ENCODE measurements around the gene CDNF.
"Not testable (repeated sequence)": the region's sequence is repeated elsewhere in the genome, so short reads cannot be mapped to it uniquely, and the experiment has no call there.

The CDNF gene

GRCh38 chr10:14837757-14838581, at the start of gene CDNF, which contains the start of the genes HSPA14 and MSANTD7:
Gene CDNF (minus strand): TSS chr10:14838037. CDS start chr10:14837946, 91 bp downstream.
Gene HSPA14 (plus strand): TSS chr10:14838306. CDS start chr10:14838403, 97 bp downstream.
Gene MSANTD7 (plus strand): TSS chr10:14838306. CDS start chr10:14842285, 3,979 bp downstream.
- peak within 1 kb of the TSS; percentile 94 for H3K27ac Mint-ChIP-seq
- H3K36me3 Mint-ChIP-seq (ENCODE audit: low read depth) = peaks cover 31% of the 10 kb centered on the region
- H3K9me3 Mint-ChIP-seq = no peaks in the 10 kb centered on the region
- DNase-seq (peak; percentile 99), ATAC-seq (peak; percentile 96)
- peak within 1 kb of the TSS; percentile 93 for H3K4me3 Mint-ChIP-seq
- no peaks in the 10 kb centered on the region for H3K27me3 Mint-ChIP-seq
- peaks cover 26% of the 10 kb centered on the region for H3K4me1 Mint-ChIP-seq

GRCh38 chr10:14884082-14884481, 46.2 kb upstream of the CDNF start:
- no peak overlapping the region for H3K4me3 Mint-ChIP-seq
- H3K4me1 Mint-ChIP-seq = peaks cover 21% of the 10 kb centered on the region
- H3K36me3 Mint-ChIP-seq (ENCODE audit: low read depth) = peaks cover 30% of the 10 kb centered on the region
- DNase-seq (no peak), ATAC-seq (peak; percentile 79)
- H3K27ac Mint-ChIP-seq = no peak overlapping the region
- H3K9me3 Mint-ChIP-seq = no peaks in the 10 kb centered on the region
- no peaks in the 10 kb centered on the region for H3K27me3 Mint-ChIP-seq

GRCh38 chr10:14880229-14880628, 42.4 kb upstream of the CDNF start:
- DNase-seq (no peak), ATAC-seq (no peak)
- peak overlapping the region; percentile 88 for H3K27ac Mint-ChIP-seq
- no peaks in the 10 kb centered on the region for H3K9me3 Mint-ChIP-seq
- no peaks in the 10 kb centered on the region for H3K27me3 Mint-ChIP-seq
- peaks cover 30% of the 10 kb centered on the region for H3K36me3 Mint-ChIP-seq (ENCODE audit: low read depth)
- peaks cover 35% of the 10 kb centered on the region for H3K4me1 Mint-ChIP-seq
- peak overlapping the region; percentile 94 for H3K4me3 Mint-ChIP-seq

GRCh38 chr10:14879928-14880193, 42.0 kb upstream of the CDNF start:
- peak overlapping the region; percentile 88 for H3K27ac Mint-ChIP-seq
- ATAC-seq = no peak
- H3K36me3 Mint-ChIP-seq (ENCODE audit: low read depth) = peaks cover 30% of the 10 kb centered on the region
- no peak for DNase-seq
- peak overlapping the region; percentile 94 for H3K4me3 Mint-ChIP-seq
- H3K27me3 Mint-ChIP-seq = no peaks in the 10 kb centered on the region
- peaks cover 35% of the 10 kb centered on the region for H3K4me1 Mint-ChIP-seq
- H3K9me3 Mint-ChIP-seq = no peaks in the 10 kb centered on the region

- peak overlapping the region; percentile 88 for H3K27ac Mint-ChIP-seq
- peak; percentile 2 for ATAC-seq
These were observed 41.5 kb upstream of the CDNF start for GRCh38 chr10:14879124-14879927.

GRCh38 chr10:14878266-14879123, 40.7 kb upstream of the CDNF start, which contains the start of gene SUV39H2:
Gene SUV39H2 (plus strand): TSS chr10:14878866. CDS start chr10:14878889, 23 bp downstream.
- Mint-ChIP-seq H3K27ac (peak within 1 kb of the TSS; percentile 91), H3K27me3 (no peaks in the 10 kb centered on the region), H3K4me3 (peak within 1 kb of the TSS; percentile 94), H3K36me3 (ENCODE audit: low read depth) (peaks cover 30% of the 10 kb centered on the region), H3K4me1 (peaks cover 37% of the 10 kb centered on the region), H3K9me3 (no peaks in the 10 kb centered on the region)
- ATAC-seq (peak; percentile 96), DNase-seq (peak; percentile 95)

More at GRCh38 chr10:14879124-14879927, 41.5 kb upstream of the CDNF start:
- Mint-ChIP-seq H3K4me3 (peak overlapping the region; percentile 94), H3K27me3 (no peaks in the 10 kb centered on the region), H3K36me3 (ENCODE audit: low read depth) (peaks cover 30% of the 10 kb centered on the region), H3K4me1 (peaks cover 35% of the 10 kb centered on the region), H3K9me3 (no peaks in the 10 kb centered on the region)
- peak; percentile 56 for DNase-seq

GRCh38 chr10:14876764-14877163, 38.9 kb upstream of the CDNF start:
- peaks cover 35% of the 10 kb centered on the region for H3K4me1 Mint-ChIP-seq
- H3K27me3 Mint-ChIP-seq = no peaks in the 10 kb centered on the region
- peak overlapping the region; percentile 94 for H3K4me3 Mint-ChIP-seq
- DNase-seq = no peak
- no peak for ATAC-seq
- H3K9me3 Mint-ChIP-seq = no peaks in the 10 kb centered on the region
- peaks cover 17% of the 10 kb centered on the region for H3K36me3 Mint-ChIP-seq (ENCODE audit: low read depth)
- no peak overlapping the region for H3K27ac Mint-ChIP-seq

- DNase-seq = no peak
- Mint-ChIP-seq H3K27me3 (no peaks in the 10 kb centered on the region), H3K4me1 (peaks cover 31% of the 10 kb centered on the region), H3K36me3 (ENCODE audit: low read depth) (peaks cover 18% of the 10 kb centered on the region), H3K4me3 (no peak overlapping the region), H3K9me3 (no peaks in the 10 kb centered on the region), H3K27ac (no peak overlapping the region)
- ATAC-seq = no peak
These were observed 38.1 kb upstream of the CDNF start for GRCh38 chr10:14875941-14876340.

- no peak for ATAC-seq
- peaks cover 19% of the 10 kb centered on the region for H3K36me3 Mint-ChIP-seq (ENCODE audit: low read depth)
These were observed 35.4 kb upstream of the CDNF start for GRCh38 chr10:14873090-14873760.

GRCh38 chr10:14864871-14865270, 27.0 kb upstream of the CDNF start:
- peaks cover 53% of the 10 kb centered on the region for H3K36me3 Mint-ChIP-seq (ENCODE audit: low read depth)
- H3K4me3 Mint-ChIP-seq, H3K9me3 Mint-ChIP-seq, H3K27ac Mint-ChIP-seq, H3K4me1 Mint-ChIP-seq, ATAC-seq, DNase-seq, H3K27me3 Mint-ChIP-seq: not testable (repeated sequence)

More at GRCh38 chr10:14873090-14873760, 35.4 kb upstream of the CDNF start:
- Mint-ChIP-seq H3K4me3 (no peak overlapping the region), H3K4me1 (peaks cover 18% of the 10 kb centered on the region), H3K9me3 (no peaks in the 10 kb centered on the region), H3K27me3 (no peaks in the 10 kb centered on the region), H3K27ac (no peak overlapping the region)
- DNase-seq = no peak

- not testable (repeated sequence) for H3K4me1 Mint-ChIP-seq, H3K27ac Mint-ChIP-seq, DNase-seq, H3K27me3 Mint-ChIP-seq, H3K4me3 Mint-ChIP-seq, ATAC-seq, H3K9me3 Mint-ChIP-seq
- H3K36me3 Mint-ChIP-seq (ENCODE audit: low read depth) = peaks cover 51% of the 10 kb centered on the region
These were observed 26.6 kb upstream of the CDNF start for GRCh38 chr10:14864466-14864865.

- no peak overlapping the region for H3K4me3 Mint-ChIP-seq
- no peak overlapping the region for H3K27ac Mint-ChIP-seq
- no peaks in the 10 kb centered on the region for H3K4me1 Mint-ChIP-seq
- H3K9me3 Mint-ChIP-seq = no peaks in the 10 kb centered on the region
- no peaks in the 10 kb centered on the region for H3K27me3 Mint-ChIP-seq
- ATAC-seq = no peak
- H3K36me3 Mint-ChIP-seq (ENCODE audit: low read depth) = peaks cover 48% of the 10 kb centered on the region
- no peak for DNase-seq
These were observed 23.0 kb upstream of the CDNF start for GRCh38 chr10:14860791-14861190.

GRCh38 chr10:14859775-14860174, 21.9 kb upstream of the CDNF start:
- no peaks in the 10 kb centered on the region for H3K27me3 Mint-ChIP-seq
- H3K9me3 Mint-ChIP-seq = no peaks in the 10 kb centered on the region
- peaks cover 49% of the 10 kb centered on the region for H3K36me3 Mint-ChIP-seq (ENCODE audit: low read depth)

More at GRCh38 chr10:14859775-14860174, 21.9 kb upstream of the CDNF start:
- Mint-ChIP-seq H3K27ac (no peak overlapping the region), H3K4me3 (no peak overlapping the region), H3K4me1 (no peaks in the 10 kb centered on the region)
- ATAC-seq = no peak
- no peak for DNase-seq
